ENCODE data around the gene UBE2C.

- TF ChIP-seq POLR2AphosphoS5 (IDR thresholded peaks at IDR 0.05; ENCODE audit: low read depth, low read length) (no peak), TAF1 (IDR thresholded peaks at IDR 0.05; ENCODE audit: borderline replicate concordance, insufficient read depth, low read length) (no peak)
These were observed 37.8 kb downstream of the UBE2C start for GRCh38 chr20:45850238-45850637.
